Stimulated activated CD8-positive, alpha-beta memory T cell treated with anti-CD3 and anti-CD28 coated beads, Interleukin-7, amount 100 ng/mL, for 24 hours (primary cell): ENCODE results near the gene STAC.

Experiments
- DNase-seq: peaks from one replicate; pipeline ENCODE4 v3.0.0-alpha.2; 2020; ENCODE audit warnings: low read depth

STAC gene

DNA sequence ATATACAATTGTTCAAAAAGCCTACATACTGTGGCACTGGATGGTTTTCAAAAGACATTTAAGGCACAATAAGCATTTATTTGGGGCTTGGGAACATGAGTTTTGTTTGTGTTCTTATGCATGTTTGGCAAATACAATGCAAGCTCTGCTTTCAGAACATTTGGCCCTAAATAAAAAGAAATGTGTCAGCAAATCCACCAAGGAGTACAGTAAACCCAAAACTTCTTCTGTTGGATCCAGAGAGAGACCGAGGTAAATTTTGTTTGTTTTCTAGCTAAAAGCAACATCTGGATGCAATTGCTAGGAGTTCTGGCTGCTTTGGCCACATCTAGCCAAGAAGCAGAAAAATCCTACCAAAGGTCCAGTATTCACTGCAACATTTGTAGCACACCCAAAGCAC is 215.2 kb downstream of the STAC start:
- DNase-seq = no peak

DNA sequence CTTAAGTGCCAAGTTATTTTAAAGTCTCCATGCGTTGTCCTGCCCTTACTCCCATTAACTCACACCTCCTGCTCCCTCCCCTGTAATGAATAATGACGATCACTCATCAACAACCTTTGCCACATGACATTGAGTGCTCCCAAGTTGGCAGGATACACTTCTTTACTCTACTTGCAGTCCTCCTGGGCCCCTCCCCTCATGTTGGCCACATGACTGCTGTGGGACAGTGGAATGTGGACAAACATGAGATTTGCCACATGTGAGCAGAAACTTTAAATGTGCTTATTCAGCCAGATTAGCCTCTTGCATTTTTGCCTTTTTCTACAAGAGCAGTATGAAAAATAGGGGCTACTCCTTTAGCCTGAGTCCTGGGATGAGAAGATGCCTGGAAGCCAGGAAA is 216.1 kb downstream of the STAC start:
- DNase-seq = no peak

DNA sequence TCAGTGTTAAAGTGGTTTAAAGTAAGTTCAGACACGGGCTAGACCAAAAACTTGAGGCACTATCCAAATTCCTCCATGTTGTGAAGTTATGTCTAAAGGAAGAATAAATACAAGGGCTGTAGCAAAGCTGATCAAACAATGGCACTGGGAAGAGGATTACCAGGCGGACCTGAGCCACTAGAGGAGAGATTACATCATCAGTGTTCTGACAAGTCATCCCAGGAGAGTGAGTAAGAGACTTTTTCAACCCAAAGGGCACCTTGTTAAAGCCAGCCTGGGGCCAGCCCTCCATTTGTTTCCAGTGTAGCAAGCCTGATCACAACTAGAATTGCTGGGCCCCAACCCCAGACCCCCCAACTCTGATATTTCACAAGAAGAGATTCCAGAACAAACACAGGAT is 217.1 kb downstream of the STAC start:
- no peak for DNase-seq
